ENCODE results near the gene DNAAF3.

DNA sequence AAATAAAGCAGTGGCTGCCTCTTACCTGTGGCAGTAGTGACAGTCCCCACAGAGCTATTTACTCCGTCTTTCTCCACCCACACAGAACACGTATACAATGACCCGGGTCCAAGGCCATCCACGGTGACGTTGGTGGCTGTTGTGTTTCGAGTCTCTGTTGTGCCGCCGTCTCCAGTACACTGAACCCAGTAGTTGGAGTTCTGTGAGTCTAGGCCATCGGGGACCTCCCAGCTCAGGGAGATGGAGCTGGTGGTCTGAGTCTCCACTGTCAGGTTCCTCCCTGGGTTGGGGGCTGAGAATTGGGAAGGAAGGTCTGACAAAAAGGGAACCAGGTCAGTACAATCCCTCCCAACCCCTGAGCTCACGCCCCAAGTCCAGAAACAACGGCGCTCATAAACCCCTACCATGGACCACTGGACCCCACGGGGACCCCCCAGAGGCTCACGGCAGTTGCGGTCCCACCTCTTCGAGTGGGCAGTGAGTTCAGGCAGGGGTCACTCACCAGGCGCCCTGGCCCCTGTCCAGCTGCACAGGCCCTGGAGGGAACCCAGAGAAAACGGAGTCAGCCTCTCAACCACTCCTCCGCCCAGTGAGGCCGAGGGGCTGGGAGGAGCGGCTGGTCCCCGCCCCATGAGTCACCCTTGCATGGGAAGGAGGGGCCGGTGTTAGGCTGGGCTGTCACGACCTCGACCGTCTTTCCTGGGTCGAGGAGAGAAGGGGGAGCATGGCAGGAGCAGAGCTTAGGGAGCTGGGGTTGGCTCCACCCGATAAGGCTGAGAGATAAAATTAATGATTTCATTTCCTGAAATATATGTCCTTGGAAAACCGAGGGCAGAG, 40.5 kb upstream of the DNAAF3 start:
- TF ChIP-seq ZNF274 (IDR thresholded peaks at IDR 0.05; ENCODE audit: low read depth, low read length): no peak
- no peak for TF ChIP-seq YY1 (IDR thresholded peaks at IDR 0.05; ENCODE audit: insufficient read depth, insufficient read length)
- TF ChIP-seq SUZ12 (IDR thresholded peaks at IDR 0.05; ENCODE audit: extremely low read depth, insufficient read depth, insufficient read length): no peak
